GM19324 (cell line): ENCODE results near the gene LTF.
A peak's percentile ranks its signal among the peaks of the same experiment; 100 is the strongest.

Experiments
- ATAC-seq: cut with Tn5 transposase; IDR thresholded peaks from one replicate; pipeline ENCODE4 v1.9.1; 2021; ENCODE audit warnings: mild to moderate bottlenecking, moderate library complexity; ENCODE audit not compliant: unreplicated experiment, low FRiP score

LTF gene

GRCh38 chr3:46491089-46492070 lies 26.7 kb upstream of the LTF start:
- ATAC-seq, result no peak

- ATAC-seq, result no peak
Measured at GRCh38 chr3:46490338-46491084, 25.8 kb upstream of the LTF start.

GRCh38 chr3:46489875-46490274 lies 25.2 kb upstream of the LTF start:
- no peak for ATAC-seq

DNA sequence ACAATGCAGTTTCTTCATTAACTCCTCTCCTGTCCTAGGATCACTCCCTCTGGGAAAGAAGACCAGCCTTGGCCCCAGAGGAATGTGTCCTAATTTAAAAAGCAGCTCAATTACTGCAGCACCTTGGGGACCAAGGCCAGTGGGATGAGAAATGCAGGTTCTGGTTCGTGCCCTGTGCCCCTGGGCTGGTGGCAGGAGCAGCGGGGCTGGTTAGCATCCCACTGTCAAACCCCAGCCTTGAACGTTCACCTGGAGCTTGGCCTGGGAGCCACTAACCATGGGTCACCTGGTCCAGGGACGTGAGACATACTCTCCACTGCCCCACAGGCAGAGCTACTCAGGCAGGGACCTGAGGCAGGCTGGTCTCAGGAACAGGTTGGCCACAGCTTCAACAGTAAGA lies 24.7 kb upstream of the LTF start:
- no peak for ATAC-seq

DNA sequence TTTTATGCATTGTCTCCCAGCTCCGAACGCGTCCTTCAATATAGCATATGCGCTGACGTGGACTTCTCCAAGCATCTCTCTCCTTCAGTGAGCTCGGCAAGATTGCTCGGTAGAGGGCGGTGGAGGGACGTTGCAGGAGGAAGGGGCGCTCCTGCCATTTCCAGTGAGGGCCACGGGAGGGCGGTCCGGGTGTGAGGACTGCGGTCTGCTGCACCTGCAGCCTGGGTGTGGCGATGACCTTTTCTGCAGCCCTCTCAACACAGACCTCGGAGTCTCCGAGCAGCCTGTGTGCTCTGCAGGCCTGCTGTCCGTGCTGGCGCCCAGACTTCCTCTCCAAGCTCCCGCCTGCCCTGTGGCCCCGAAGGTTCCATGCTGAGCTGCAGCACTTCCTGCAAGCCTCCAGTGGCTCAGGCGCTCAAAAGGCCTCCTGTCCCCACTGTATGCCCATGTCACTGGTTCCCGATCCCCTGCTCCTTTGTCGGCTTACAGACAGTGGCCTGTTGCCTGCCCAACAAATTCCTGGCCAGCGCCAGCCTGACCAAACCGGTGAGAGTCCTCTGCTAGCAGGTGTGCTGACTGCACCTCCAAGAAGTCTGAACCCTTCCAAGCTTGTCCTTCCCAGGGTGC lies 24.1 kb upstream of the LTF start:
- peak; percentile 88 for ATAC-seq

DNA sequence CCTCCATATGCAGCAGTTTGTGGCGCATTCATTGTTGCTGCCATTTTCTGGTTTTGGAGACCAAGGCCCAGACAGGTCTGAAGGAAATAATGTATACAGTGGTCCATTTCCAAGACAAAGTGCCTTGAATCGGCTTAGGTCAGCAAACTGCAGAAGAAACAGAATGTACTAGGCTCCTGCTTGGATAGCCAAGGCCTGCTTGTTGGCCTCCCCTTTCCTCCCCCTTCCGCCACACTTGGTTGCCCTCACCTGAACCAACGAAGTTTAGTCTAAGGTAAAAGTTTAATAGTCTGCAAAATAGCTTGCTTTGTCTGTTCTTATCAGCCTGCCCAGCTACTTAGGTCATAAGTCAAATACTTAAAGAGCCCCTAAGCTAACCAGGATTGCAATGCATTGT lies 21.1 kb upstream of the LTF start:
- no peak for ATAC-seq

DNA sequence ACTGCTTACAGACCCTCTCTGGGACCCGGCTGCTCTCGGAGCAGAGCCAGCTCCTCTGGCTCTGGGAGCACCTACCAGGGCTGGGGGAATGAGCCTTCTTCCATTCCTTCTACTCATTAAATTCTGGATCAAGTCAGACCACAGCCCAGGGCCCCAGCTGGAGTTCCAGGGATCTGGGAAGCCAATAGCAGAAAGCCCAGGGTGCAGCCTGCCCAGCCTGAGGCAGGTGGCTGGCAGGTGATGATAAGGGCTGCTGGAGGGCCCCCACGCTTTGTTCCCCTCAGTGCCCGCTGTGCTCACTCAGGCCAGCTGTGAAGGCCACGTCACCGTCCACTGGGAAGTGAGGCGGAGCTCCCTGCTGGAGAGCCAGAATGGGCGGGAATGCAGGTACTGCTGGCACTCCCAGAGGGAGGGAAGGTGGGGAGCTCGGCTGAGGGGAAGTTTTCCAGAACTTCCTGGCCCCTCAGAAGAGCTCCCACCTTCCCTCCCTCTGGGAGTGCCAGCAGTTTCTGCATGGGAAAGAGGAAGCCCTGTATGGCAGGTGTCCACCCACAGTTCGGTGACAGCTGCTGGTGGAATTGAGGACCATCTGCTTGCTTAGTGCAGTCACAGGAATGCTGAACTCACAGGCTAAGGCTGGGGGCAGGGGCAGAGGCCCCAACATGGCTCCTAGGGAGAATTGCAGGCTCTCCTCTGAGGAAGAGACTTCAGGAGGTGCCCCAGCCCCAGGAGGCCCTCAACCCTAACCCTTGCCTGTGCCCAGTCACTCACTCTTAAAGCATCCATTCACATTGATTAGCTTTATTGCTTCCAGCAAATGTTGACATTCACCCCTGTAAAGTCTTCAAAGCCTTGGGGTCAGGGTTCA lies 20.4 kb upstream of the LTF start:
- ATAC-seq, result no peak

- ATAC-seq, result no peak
Measured at GRCh38 chr3:46484388-46484787, 19.7 kb upstream of the LTF start.

GRCh38 chr3:46483825-46484224 lies 19.1 kb upstream of the LTF start:
- ATAC-seq, result no peak

GRCh38 chr3:46482632-46483350 lies 18.1 kb upstream of the LTF start:
- no peak for ATAC-seq

DNA sequence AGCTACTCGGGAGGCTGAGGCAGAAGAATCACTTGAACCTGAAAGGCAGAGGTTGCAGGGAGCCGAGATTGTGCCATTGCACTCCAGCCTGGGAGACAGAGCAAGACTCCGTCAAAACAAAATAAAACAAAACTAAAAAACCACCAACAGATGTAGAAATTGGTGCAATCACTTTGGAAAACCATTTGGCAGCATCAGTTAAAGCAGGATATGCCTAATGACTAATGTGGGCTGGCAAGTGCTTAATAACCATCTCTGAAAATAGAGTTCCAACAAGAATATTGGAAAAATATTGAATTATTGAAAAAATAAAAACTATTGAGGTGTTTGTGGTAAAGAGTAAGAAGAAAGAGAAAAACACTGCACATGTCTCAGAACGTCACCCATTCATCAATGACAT lies 16.9 kb upstream of the LTF start:
- no peak for ATAC-seq

- ATAC-seq, result no peak
Measured at GRCh38 chr3:46480491-46481195, 15.9 kb upstream of the LTF start.

GRCh38 chr3:46479696-46480095 lies 15.0 kb upstream of the LTF start:
- ATAC-seq, result no peak

DNA sequence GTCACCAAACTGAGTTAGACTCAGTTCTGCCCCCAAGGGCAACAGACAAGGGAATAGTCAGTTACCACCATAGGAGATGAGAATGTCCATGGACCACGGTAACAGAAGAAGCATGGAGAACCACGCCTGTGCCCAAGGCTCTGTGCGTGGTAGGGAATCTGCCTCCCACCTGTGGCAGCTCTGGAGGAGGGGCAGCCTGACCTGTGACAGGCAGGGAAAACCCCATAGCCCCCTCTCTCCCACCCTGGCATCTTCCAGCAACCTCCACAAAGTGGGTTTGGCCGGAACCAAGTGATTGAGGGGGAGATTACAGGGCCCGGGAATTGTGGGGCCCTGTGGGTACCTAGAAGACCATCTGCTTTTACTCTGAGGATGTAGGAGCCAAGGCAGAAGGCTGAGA lies 14.3 kb upstream of the LTF start:
- no peak for ATAC-seq

DNA sequence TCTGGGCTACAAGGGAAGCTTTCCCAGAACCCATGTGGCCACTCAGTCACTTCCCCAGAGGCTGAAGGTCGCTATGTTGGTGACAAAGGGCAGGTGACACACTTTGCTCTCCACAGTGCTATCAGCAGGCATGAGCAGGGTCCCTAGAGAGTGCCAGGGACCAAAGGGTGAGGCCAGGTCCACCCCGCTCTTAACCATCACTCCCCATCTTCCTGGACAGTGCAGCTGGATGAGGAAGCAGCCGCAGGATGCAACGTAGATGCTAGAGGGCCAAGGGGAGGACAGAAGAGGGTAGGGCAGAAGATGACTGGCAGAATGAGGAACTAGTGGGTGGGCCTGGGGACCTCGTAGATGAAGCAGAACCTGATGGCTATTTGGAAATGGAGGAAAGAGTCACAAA lies 13.6 kb upstream of the LTF start:
- no peak for ATAC-seq

DNA sequence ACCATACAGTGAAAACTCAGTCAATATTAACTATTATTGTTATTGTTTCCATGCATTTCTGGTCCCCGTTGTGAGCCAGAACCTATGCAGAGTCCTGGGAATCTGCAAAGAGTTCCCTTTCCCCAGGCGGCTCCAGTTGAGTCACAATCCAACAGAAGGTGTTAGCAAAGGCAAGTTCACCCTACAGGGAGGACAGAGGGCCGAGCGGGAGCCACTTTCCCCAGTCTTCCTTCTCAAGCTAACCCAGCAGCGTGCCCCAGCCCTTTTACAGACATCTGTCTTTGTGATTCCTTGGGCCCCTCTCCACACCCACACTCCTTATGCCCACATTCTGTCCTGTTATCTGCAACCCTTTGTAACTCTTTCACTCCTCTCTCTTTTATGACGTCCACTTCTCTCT lies 13.1 kb upstream of the LTF start:
- ATAC-seq, result no peak

- ATAC-seq, result no peak
Measured at GRCh38 chr3:46477145-46477544, 12.4 kb upstream of the LTF start.

GRCh38 chr3:46472736-46473135 lies 8.0 kb upstream of the LTF start:
- no peak for ATAC-seq

- no peak for ATAC-seq
Measured at GRCh38 chr3:46471371-46471914, 6.7 kb upstream of the LTF start.
